ENCODE measurements around the gene PRMT3.
A peak's percentile ranks its signal among the peaks of the same experiment; 100 is the strongest.
"Not testable (repeated sequence)": the region's sequence is repeated elsewhere in the genome, so short reads cannot be mapped to it uniquely, and the experiment has no call there.

Gene PRMT3

DNA sequence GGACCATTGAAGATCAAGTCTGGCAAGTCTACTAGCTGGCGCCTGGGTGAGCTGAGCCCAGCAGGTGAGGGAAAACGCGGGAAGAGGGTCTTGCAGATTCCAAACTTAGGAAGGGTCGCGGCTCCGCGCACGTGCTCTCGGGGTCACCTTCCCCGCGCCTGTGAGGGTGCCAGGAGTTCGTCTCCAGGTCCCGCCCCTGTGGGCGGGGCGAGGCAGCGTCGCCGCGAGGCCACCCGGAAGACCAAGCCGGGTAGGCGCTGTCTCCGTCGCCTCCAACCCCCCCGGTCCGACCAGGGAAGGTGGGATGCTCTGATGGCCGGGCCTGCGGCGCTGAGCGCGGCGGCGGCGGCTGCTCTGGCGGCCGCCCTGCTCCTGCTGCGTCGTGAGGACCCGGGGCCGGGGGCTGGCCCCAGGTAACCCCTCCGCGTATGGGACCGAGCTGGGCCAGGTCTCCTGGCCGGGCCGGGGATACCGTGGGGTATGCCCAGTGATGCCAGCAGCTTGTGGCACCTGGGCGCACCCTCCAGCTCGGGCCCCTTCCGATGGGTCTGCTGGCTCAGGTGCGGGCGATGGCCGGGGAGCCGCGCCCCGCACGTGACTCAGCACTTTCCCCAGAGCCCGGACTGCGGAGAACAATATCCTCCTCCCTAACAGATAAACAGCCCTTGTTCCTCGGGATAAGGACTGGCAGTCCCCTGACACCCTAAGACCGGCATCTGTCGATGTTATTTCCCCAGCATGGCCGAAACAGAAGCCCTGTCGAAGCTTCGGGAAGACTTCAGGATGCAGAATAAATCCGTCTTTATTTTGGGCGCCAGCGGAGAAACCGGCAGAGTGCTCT, 23.8 kb upstream of the PRMT3 start, which contains the start of gene HTATIP2:
HTATIP2 (plus strand) TSS at position 215 of the 841 bp plus-strand sequence; CDS start at position 739, 524 bp downstream.
- no peaks in the 10 kb centered on the region for H3K27me3 ChIP-seq
- H3K4me3 ChIP-seq (ENCODE audit: low read depth, low read length), result peak within 1 kb of the TSS; percentile 56
- TF ChIP-seq, protein P1, sequence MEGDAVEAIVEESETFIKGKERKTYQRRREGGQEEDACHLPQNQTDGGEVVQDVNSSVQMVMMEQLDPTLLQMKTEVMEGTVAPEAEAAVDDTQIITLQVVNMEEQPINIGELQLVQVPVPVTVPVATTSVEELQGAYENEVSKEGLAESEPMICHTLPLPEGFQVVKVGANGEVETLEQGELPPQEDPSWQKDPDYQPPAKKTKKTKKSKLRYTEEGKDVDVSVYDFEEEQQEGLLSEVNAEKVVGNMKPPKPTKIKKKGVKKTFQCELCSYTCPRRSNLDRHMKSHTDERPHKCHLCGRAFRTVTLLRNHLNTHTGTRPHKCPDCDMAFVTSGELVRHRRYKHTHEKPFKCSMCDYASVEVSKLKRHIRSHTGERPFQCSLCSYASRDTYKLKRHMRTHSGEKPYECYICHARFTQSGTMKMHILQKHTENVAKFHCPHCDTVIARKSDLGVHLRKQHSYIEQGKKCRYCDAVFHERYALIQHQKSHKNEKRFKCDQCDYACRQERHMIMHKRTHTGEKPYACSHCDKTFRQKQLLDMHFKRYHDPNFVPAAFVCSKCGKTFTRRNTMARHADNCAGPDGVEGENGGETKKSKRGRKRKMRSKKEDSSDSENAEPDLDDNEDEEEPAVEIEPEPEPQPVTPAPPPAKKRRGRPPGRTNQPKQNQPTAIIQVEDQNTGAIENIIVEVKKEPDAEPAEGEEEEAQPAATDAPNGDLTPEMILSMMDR (IDR thresholded peaks at IDR 0.05; ENCODE audit: low read depth, low read length), result no peak
- peak; percentile 45 for DNase-seq
- peaks cover 10% of the 10 kb centered on the region for H3K4me1 ChIP-seq
- H3K9me3 ChIP-seq, result no peaks in the 10 kb centered on the region
- H3K36me3 ChIP-seq, result no peaks in the 10 kb centered on the region

DNA sequence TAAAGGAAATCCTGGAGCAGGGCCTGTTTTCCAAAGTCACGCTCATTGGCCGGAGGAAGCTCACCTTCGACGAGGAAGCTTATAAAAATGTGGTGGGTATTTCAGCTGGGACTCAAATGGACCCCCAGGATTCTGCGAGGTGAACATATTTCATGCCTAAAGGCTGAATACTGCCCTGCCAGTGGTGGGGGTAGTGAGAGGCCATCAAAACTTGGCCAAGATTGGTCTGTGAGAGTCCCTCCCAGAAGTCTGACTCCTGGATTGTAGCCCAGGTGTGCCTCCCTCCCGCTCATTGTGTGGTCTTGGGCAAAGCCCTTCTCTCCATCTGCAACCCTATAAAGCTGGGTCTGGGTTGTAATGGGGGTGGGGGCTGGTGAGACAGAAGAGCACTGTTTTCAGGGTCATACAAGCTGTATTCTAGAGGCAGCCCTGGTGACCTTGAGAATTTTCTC, 23.1 kb upstream of the PRMT3 start:
- H3K36me3 ChIP-seq, result no peaks in the 10 kb centered on the region
- TF ChIP-seq, protein P1 (IDR thresholded peaks at IDR 0.05; ENCODE audit: low read depth, low read length), result no peak
- no peak for DNase-seq
- H3K4me3 ChIP-seq (ENCODE audit: low read depth, low read length), result peak overlapping the region; percentile 56
- H3K9me3 ChIP-seq, result no peaks in the 10 kb centered on the region
- peaks cover 12% of the 10 kb centered on the region for H3K4me1 ChIP-seq
- H3K27me3 ChIP-seq, result no peaks in the 10 kb centered on the region

DNA sequence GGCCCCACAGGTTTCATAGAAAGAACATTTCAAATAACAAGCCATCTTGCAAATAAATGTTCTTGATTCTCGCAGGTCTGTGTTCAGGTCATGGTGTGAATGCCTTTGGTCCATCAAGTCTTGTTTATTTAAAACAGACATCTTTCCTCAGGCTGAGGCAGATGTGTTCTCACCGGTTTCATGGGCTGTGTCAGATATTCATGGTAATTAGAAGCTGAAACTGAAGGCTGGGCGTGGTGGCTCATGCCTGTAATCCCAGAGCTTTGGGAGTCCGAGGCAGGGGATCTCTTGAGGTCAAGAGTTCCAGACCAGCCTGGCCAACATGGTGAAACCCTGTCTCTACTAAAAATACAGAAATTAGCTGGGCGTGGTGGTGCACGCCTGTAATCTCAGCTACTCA, 22.1 kb upstream of the PRMT3 start:
- not testable (repeated sequence) for H3K36me3 ChIP-seq; DNase-seq; H3K4me3 ChIP-seq (ENCODE audit: low read depth, low read length); H3K9me3 ChIP-seq; H3K27me3 ChIP-seq
- H3K4me1 ChIP-seq, result peaks cover 18% of the 10 kb centered on the region

DNA sequence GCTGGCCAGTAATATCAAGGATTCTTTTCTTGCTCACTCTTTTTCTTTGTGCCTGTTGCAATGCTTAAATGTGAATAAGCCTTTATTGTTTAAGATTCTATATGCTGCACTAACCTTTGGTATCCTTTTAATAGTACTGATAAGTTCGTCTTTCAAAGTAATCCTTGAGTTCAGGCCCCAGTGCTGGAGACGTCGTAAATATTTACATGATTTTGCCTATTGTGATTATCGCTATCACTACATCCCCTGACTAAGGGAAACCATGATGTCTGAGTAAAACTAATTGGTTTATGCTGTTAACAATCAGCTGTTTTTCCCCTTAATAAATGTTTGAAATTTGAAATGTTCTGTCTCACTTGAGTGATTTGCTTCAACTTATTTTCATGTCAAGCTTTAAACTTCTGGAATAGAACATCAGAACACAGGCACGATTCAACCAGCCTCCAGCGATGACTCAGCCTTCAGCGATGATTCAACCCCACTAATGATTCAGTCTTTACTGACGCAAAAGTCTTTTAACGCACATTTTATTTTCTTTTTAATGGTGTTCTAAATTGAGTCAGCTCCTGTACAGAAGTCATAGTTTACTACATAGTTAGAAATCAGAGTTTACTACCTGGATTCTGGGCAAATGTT, 20.1 kb upstream of the PRMT3 start:
- TF ChIP-seq, protein P1 (IDR thresholded peaks at IDR 0.05; ENCODE audit: low read depth, low read length), result no peak
- Histone ChIP-seq H3K4me3 (ENCODE audit: low read depth, low read length) (peak overlapping the region; percentile 23), H3K36me3 (no peaks in the 10 kb centered on the region), H3K9me3 (no peaks in the 10 kb centered on the region), H3K27me3 (no peaks in the 10 kb centered on the region), H3K4me1 (peaks cover 18% of the 10 kb centered on the region)
- peak; percentile 39 for DNase-seq

DNA sequence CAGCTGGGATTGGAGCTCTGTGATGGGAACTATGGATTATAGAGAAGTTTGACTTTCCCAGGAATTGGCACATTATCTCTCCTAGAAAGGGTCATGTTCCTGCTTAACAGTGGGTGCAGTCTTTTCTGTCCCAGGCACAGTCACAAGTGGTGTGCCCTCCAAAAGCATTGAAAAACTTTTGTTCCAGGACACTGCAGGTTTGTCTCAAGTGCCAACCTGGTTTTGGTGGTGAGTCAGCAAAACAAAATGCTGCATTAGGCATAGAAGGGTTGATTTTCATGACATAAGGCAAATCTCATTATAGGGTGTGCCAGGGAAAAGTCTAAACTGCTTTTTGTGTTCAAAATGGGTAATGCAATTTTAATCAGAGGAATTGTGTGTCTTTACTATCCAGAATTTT, 19.1 kb upstream of the PRMT3 start:
- H3K4me1 ChIP-seq, result peaks cover 18% of the 10 kb centered on the region
- no peaks in the 10 kb centered on the region for H3K9me3 ChIP-seq
- no peaks in the 10 kb centered on the region for H3K27me3 ChIP-seq
- DNase-seq, result no peak
- no peak overlapping the region for H3K4me3 ChIP-seq (ENCODE audit: low read depth, low read length)
- TF ChIP-seq, protein P1 (IDR thresholded peaks at IDR 0.05; ENCODE audit: low read depth, low read length), result no peak
- no peaks in the 10 kb centered on the region for H3K36me3 ChIP-seq

DNA sequence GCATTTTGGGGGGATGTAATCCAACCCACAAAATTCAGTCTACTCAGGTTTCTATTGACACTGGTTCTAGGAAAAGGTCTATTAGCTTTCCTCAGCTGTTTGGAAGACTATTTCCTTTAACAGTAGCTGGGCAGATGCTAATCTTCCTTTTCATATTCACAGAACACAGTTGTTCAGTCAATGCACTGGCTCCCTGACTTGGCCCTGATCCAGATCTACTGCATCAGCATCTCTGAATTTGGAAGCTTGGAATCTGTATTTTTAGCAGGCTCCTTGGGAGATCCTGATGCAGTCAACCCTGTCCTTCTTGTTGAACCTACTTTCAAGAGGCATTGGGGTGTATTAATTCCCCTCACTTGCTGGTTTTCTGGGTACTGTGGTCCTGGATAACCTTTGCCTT, 17.7 kb upstream of the PRMT3 start:
- peak; percentile 13 for DNase-seq
- H3K36me3 ChIP-seq, result no peaks in the 10 kb centered on the region
- no peaks in the 10 kb centered on the region for H3K9me3 ChIP-seq
- no peaks in the 10 kb centered on the region for H3K27me3 ChIP-seq
- H3K4me3 ChIP-seq (ENCODE audit: low read depth, low read length), result no peak overlapping the region
- TF ChIP-seq, protein P1 (IDR thresholded peaks at IDR 0.05; ENCODE audit: low read depth, low read length), result no peak
- H3K4me1 ChIP-seq, result peaks cover 18% of the 10 kb centered on the region
